ENCODE data around the gene SIRT7.

DNA sequence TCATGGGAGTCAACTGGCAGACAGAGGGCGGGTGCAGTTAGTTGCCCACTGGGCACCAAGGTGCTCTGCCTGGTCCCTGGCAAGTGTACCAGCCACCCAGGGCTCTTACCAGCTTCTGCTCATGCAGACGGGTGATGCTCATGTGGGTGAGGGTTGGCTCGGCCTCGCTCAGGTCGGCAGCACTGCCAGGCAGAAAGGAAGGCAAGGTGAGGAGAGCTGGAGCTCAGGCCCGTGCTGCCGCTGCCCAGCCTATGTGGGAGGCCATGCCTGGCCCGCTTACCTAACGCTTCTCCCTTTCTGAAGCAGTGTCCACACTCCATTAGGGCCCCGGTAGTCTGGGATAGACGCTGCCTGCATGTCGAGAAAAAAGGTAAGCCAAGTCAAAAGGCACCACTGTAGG is 2.6 kb downstream of the SIRT7 start:
- TF ChIP-seq, protein P1, sequence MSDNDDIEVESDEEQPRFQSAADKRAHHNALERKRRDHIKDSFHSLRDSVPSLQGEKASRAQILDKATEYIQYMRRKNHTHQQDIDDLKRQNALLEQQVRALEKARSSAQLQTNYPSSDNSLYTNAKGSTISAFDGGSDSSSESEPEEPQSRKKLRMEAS (IDR thresholded peaks at IDR 0.05): no peak
- TF ChIP-seq YY1 (IDR thresholded peaks at IDR 0.05; ENCODE audit: low read depth): no peak
- no peak for TF ChIP-seq EP300 (IDR thresholded peaks at IDR 0.05; ENCODE audit: borderline replicate concordance)
- no peak for TF ChIP-seq RAD21 (IDR thresholded peaks at IDR 0.05; ENCODE audit: low read depth)
- TF ChIP-seq TEAD4 (IDR thresholded peaks at IDR 0.05): no peak
- TF ChIP-seq REST (IDR thresholded peaks at IDR 0.05; ENCODE audit: low read depth): no peak
- no peak for TF ChIP-seq TCF12 (IDR thresholded peaks at IDR 0.05; ENCODE audit: low read depth)
- TF ChIP-seq TAF1 (IDR thresholded peaks at IDR 0.05; ENCODE audit: low read depth): no peak
- no peak for TF ChIP-seq FOXM1 (IDR thresholded peaks at IDR 0.05; ENCODE audit: borderline replicate concordance, low read depth)
- no peak for TF ChIP-seq USF1 (IDR thresholded peaks at IDR 0.05)
- no peak for TF ChIP-seq CEBPB (IDR thresholded peaks at IDR 0.05)
- TF ChIP-seq ZBTB7A (IDR thresholded peaks at IDR 0.05; ENCODE audit: low read depth): no peak
- TF ChIP-seq CREB1 (IDR thresholded peaks at IDR 0.05; ENCODE audit: low read depth): no peak

Data from Ishikawa (cell line).